H9 (cell line): ENCODE data around the gene MSANTD2. TPM values are rescaled to one million over a fixed set of nuclear protein-coding genes. Genes with fewer than 3 reads are reported as not detected.

Experiments
- DNase-seq: peaks from one replicate; pipeline ENCODE4 v3.0.0-alpha.2; 2017
- H2AFZ ChIP-seq: one replicate; pipeline ENCODE4 v1.6.1; 2013; ENCODE audit warnings: mild to moderate bottlenecking, low read length, control low read depth, moderate library complexity
- H2AK5ac ChIP-seq: 2 replicates; pipeline ENCODE4 v1.6.1; 2013; ENCODE audit warnings: low read length, control low read depth, mixed read lengths; ENCODE audit not compliant: insufficient read length
- H2BK120ac ChIP-seq: one replicate; pipeline ENCODE4 v1.6.1; 2013; ENCODE audit warnings: low read depth, mild to moderate bottlenecking, low read length, control low read depth, inconsistent platforms; ENCODE audit not compliant: poor library complexity, severe bottlenecking
- H2BK12ac ChIP-seq: 2 replicates; pipeline ENCODE4 v1.6.1; 2013; ENCODE audit warnings: low read length, control low read depth, mixed read lengths, low read depth; ENCODE audit not compliant: insufficient read length
- H2BK15ac ChIP-seq: 2 replicates; pipeline ENCODE4 v1.6.1; 2013; ENCODE audit warnings: low read depth, low read length, control low read depth
- H2BK20ac ChIP-seq: one replicate; pipeline ENCODE4 v1.6.1; 2013; ENCODE audit warnings: low read depth, mild to moderate bottlenecking, low read length, control low read depth, inconsistent platforms; ENCODE audit not compliant: poor library complexity, severe bottlenecking
- H2BK5ac ChIP-seq: 2 replicates; pipeline ENCODE4 v1.6.1; 2013; ENCODE audit warnings: low read length, control low read depth, mixed read lengths; ENCODE audit not compliant: insufficient read length
- H3K14ac ChIP-seq: 2 replicates; pipeline ENCODE4 v1.6.1; 2013; ENCODE audit warnings: low read length, control low read depth; ENCODE audit not compliant: insufficient read depth
- H3K18ac ChIP-seq: 2 replicates; pipeline ENCODE4 v1.6.1; 2013; ENCODE audit warnings: low read depth, mild to moderate bottlenecking, mixed read lengths, low read length, control low read depth; ENCODE audit not compliant: insufficient read length
- H3K23ac ChIP-seq: 2 replicates; pipeline ENCODE4 v1.6.1; 2013; ENCODE audit warnings: low read length, control low read depth, mixed read lengths, low read depth; ENCODE audit not compliant: insufficient read length
- H3K23me2 ChIP-seq: 2 replicates; pipeline ENCODE4 v1.6.1; 2013; ENCODE audit warnings: low read depth, mild to moderate bottlenecking, mixed read lengths, low read length, control low read depth; ENCODE audit not compliant: insufficient read length, poor library complexity, severe bottlenecking
- H3K27ac ChIP-seq: 2 replicates; pipeline ENCODE4 v1.5.1; 2013; ENCODE audit warnings: low read length, control low read depth, mixed read lengths, low read depth; ENCODE audit not compliant: insufficient read length
- H3K27me3 ChIP-seq: 2 replicates; pipeline ENCODE4 v1.6.1; 2013; ENCODE audit warnings: low read length, control low read depth, inconsistent platforms; ENCODE audit not compliant: insufficient read depth
- H3K4ac ChIP-seq: 2 replicates; pipeline ENCODE4 v1.6.1; 2013; ENCODE audit warnings: low read depth, mild to moderate bottlenecking, control low read depth, inconsistent platforms, low read length, moderate library complexity
- H3K4me1 ChIP-seq: 2 replicates; pipeline ENCODE4 v1.6.1; 2013; ENCODE audit warnings: low read length, control low read depth, inconsistent platforms; ENCODE audit not compliant: insufficient read depth
- H3K4me2 ChIP-seq: 2 replicates; pipeline ENCODE4 v1.6.1; 2013; ENCODE audit warnings: low read length, control low read depth, mixed read lengths; ENCODE audit not compliant: insufficient read length, insufficient read depth
- H3K56ac ChIP-seq: 2 replicates; pipeline ENCODE4 v1.6.1; 2013; ENCODE audit warnings: low read depth, mild to moderate bottlenecking, mixed read lengths, low read length, control low read depth; ENCODE audit not compliant: insufficient read length
- H3K79me1 ChIP-seq: 2 replicates; pipeline ENCODE4 v1.6.1; 2013; ENCODE audit warnings: low read depth, mild to moderate bottlenecking, moderate library complexity, low read length, control low read depth, inconsistent platforms; ENCODE audit not compliant: insufficient read depth, poor library complexity, severe bottlenecking
- H3K79me2 ChIP-seq: 2 replicates; pipeline ENCODE4 v1.6.1; 2013; ENCODE audit warnings: low read length, control low read depth, inconsistent platforms; ENCODE audit not compliant: insufficient read depth
- H3K9ac ChIP-seq: 2 replicates; pipeline ENCODE4 v1.6.1; 2013; ENCODE audit warnings: low read length, control low read depth, mixed read lengths; ENCODE audit not compliant: insufficient read length; ENCODE audit errors: extremely low read depth
- H3K9me3 ChIP-seq: one replicate; pipeline ENCODE4 v1.6.1; 2013; ENCODE audit warnings: low read depth, low read length, inconsistent platforms; ENCODE audit not compliant: control insufficient read depth
- H3T11ph ChIP-seq: one replicate; pipeline ENCODE4 v1.6.1; 2013; ENCODE audit warnings: mild to moderate bottlenecking, low read length, control low read depth, inconsistent platforms
- H4K20me1 ChIP-seq: one replicate; pipeline ENCODE4 v1.6.1; 2013; ENCODE audit not compliant: control insufficient read depth, insufficient read length, insufficient read depth
- H4K5ac ChIP-seq: 2 replicates; pipeline ENCODE4 v1.6.1; 2013; ENCODE audit warnings: low read depth, mild to moderate bottlenecking, mixed read lengths, low read length, control low read depth; ENCODE audit not compliant: insufficient read length
- H4K8ac ChIP-seq: replicated peaks from 2 replicates; pipeline ENCODE4 v1.6.1; 2013; ENCODE audit warnings: low read length, control low read depth, mixed read lengths, low read depth; ENCODE audit not compliant: insufficient read length
- H4K91ac ChIP-seq: 2 replicates; pipeline ENCODE4 v1.6.1; 2013; ENCODE audit warnings: low read depth, mild to moderate bottlenecking, moderate library complexity, mixed read lengths, low read length, control low read depth; ENCODE audit not compliant: insufficient read length
- H3K27ac Mint-ChIP-seq, 3 experiments: 2 replicates in 2 of 3; 3 replicates in 1 of 3; pipeline ENCODE4 v1.8.0; 2020 to 2021; ENCODE audit warnings: mixed read lengths in 3 of 3, mild to moderate bottlenecking in 1 of 3, moderate library complexity in 1 of 3
- H3K27me3 Mint-ChIP-seq: 2 replicates; pipeline ENCODE4 v1.8.0; 2021; ENCODE audit warnings: low read depth, mild to moderate bottlenecking, moderate library complexity, mixed read lengths
- H3K36me3 Mint-ChIP-seq, 3 experiments: 2 replicates in 2 of 3; 3 replicates in 1 of 3; pipeline ENCODE4 v1.8.0; 2020 to 2021; ENCODE audit warnings: low read depth in 3 of 3, mixed read lengths in 3 of 3; ENCODE audit not compliant: insufficient read depth in 1 of 3
- H3K4me1 Mint-ChIP-seq, 2 experiments: 2 replicates each; pipeline ENCODE4 v1.8.0; 2020; ENCODE audit warnings: mixed read lengths in 2 of 2
- H3K4me3 Mint-ChIP-seq, 2 experiments: 2 replicates in 1 of 2; 3 replicates in 1 of 2; pipeline ENCODE4 v1.8.0; 2020 to 2021; ENCODE audit warnings: mild to moderate bottlenecking in 2 of 2, mixed read lengths in 2 of 2, moderate library complexity in 1 of 2
- H3K9me3 Mint-ChIP-seq, 2 experiments: 2 replicates in 1 of 2; 3 replicates in 1 of 2; pipeline ENCODE4 v1.8.0; 2020; ENCODE audit warnings: mild to moderate bottlenecking in 2 of 2, mixed read lengths in 2 of 2, moderate library complexity in 1 of 2
- CTCF ChIP-seq: fragments of 200-600 bp; sonication (generic); conservative IDR thresholded peaks from 3 replicates; pipeline ENCODE4 v1.8.0; 2021; ENCODE audit warnings: antibody characterized with exemption, mild to moderate bottlenecking
- WGBS: extraction: QIAGEN DNeasy Blood & Tissue Kit; methylation state at CpG from one replicate; pipeline ENCODE4 v1.1.7; 2013; ENCODE audit warnings: missing lambda C conversion rate, low lambda C conversion rate, mixed read lengths; ENCODE audit not compliant: insufficient read length; ENCODE audit errors: extremely low coverage; 5-methylcytosine and 5-hydroxymethylcytosine counted together
- total RNA-seq: library from RNA; stranded (reverse); gene quantifications from 2 replicates; pipeline ENCODE4 v1.2.1, GENCODE V29; 2021

Gene MSANTD2
- total RNA-seq, 1 experiment from 2014 or later: 18.1 TPM

DNA sequence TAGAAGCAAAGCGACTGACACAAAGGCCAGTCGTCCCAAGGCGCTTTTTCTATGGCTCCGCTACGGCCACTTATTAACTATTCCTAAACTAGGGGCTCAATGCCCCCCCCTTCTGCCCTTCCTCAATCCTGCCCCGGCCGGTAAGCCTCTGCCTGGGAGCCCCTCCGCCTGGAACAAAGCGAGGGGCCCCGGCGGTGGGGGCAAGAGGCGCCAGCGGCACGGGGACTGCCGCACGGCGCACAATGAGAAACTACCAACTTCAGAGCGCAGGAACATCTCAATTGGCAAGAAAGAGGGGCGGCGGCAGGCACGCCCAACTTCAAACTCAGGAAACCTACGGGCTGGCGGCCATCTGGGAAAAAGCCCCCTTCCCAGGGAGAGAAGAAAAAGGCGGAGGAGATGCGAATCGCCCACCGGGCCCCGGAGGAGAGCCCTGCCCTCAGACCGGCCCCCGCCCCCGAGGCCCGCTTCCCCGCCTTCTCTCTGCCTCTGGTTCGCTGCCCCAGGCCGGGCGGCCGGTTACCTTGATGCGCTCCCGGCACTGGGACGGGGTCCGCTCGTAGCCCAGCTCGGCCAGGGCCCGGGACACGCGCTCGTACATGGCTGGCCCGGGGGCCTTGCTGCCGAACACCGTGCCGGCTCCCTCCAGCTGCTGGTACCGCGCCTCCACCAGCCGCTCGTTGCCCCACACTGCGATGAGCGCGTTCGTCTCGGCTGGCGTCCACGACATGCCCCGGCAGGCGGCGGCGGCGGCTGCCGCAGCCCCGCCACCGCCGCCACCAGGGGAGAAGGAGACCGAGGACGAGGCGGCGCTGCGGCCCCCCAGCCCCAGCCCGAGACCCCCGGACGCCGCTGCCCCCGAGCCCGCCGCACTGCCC is 619 bp downstream of the MSANTD2 start:
- Histone ChIP-seq H2BK120ac (peak overlapping the region; percentile 53), H4K5ac (no peak overlapping the region), H3K9ac (peak overlapping the region; percentile 96), H3K79me2 (peaks cover 29% of the 10 kb centered on the region; the same call in 1 of the 2 replicates), H2AK5ac (no peak overlapping the region), H3K23me2 (peaks cover 5% of the 10 kb centered on the region), H2BK5ac (no peak overlapping the region), H4K20me1 (no peaks in the 10 kb centered on the region), H4K8ac (no peak overlapping the region), H3K14ac (peak overlapping the region; percentile 95), H3K9me3 (no peaks in the 10 kb centered on the region), H3K27ac (no peak overlapping the region), H3K18ac (peak overlapping the region; percentile 95), H3K4me1 (peaks cover 2% of the 10 kb centered on the region; the same call in 1 of the 2 replicates), H3K4me2 (peak overlapping the region; percentile 96), H3K4ac (0 out of 2 replicates have a peak overlapping the region, but pooled peaks have one; percentile 41), H2BK15ac (no peak overlapping the region; the same call in 1 of the 2 replicates), H2AFZ (no peak overlapping the region), H3K27me3 (no peaks in the 10 kb centered on the region), H2BK12ac (peak overlapping the region; percentile 41), H3T11ph (no peak overlapping the region), H4K91ac (no peak overlapping the region), H3K79me1 (peaks cover 2% of the 10 kb centered on the region), H3K56ac (no peak overlapping the region), H3K23ac (no peak overlapping the region), H2BK20ac (no peak overlapping the region)
- H3K9me3 Mint-ChIP-seq: no peaks in the 10 kb centered on the region
- H3K27ac Mint-ChIP-seq: peak overlapping the region; percentile 88 to 98 (median 91)
- no CpG with 5 or more reads among the region's 83 CpGs for WGBS
- H3K36me3 Mint-ChIP-seq: no peaks in the 10 kb centered on the region
- H3K4me1 Mint-ChIP-seq: peaks cover 26 to 34% of the 10 kb centered on the region in 2 experiments
- H3K4me3 Mint-ChIP-seq: peak overlapping the region; percentile 87 to 89
- 0 out of 3 replicates have a peak, but pooled peaks have one; percentile 13 for TF ChIP-seq CTCF
- DNase-seq: peak; percentile 48
- peaks cover 1% of the 10 kb centered on the region; the same call in 1 of the 2 replicates for H3K27me3 Mint-ChIP-seq
